ENCODE measurements around the gene SH3RF3. TPM values are rescaled to one million over a fixed set of nuclear protein-coding genes. Genes with fewer than 3 reads are reported as not detected.

The SH3RF3 gene
- total and polyA plus RNA-seq, 10 of the 15 experiments (the other 5 are each of a cell fraction or from before 2014, with no cell fraction given) = 0.08 to 8.8 (median 2.3) TPM

DNA sequence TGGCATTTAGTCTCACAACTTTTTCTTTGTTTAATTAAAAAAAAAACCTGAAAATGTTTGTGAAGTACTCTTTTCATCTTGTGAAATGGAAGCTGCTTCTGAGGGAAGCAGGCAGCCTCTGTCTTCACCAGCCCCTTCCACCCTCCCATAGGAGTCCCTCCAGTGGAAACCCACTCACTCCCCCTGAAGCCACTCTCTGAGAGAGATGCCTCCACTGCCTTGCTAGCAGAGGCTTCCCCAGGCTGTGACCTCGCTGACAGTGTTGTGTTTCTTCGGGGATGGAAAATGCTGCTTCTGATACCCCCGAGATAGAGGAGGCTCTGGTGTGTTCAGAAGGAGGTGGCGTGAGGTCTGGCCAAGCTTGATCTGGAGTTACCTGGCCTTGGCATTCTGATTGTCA, 59.9 kb downstream of the SH3RF3 start (continued):
- TF ChIP-seq, protein P1, sequence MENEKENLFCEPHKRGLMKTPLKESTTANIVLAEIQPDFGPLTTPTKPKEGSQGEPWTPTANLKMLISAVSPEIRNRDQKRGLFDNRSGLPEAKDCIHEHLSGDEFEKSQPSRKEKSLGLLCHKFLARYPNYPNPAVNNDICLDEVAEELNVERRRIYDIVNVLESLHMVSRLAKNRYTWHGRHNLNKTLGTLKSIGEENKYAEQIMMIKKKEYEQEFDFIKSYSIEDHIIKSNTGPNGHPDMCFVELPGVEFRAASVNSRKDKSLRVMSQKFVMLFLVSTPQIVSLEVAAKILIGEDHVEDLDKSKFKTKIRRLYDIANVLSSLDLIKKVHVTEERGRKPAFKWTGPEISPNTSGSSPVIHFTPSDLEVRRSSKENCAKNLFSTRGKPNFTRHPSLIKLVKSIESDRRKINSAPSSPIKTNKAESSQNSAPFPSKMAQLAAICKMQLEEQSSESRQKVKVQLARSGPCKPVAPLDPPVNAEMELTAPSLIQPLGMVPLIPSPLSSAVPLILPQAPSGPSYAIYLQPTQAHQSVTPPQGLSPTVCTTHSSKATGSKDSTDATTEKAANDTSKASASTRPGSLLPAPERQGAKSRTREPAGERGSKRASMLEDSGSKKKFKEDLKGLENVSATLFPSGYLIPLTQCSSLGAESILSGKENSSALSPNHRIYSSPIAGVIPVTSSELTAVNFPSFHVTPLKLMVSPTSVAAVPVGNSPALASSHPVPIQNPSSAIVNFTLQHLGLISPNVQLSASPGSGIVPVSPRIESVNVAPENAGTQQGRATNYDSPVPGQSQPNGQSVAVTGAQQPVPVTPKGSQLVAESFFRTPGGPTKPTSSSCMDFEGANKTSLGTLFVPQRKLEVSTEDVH (IDR thresholded peaks at IDR 0.05; ENCODE audit: low read depth, partially characterized antibody) = no peak
- TF ChIP-seq, protein P2, sequence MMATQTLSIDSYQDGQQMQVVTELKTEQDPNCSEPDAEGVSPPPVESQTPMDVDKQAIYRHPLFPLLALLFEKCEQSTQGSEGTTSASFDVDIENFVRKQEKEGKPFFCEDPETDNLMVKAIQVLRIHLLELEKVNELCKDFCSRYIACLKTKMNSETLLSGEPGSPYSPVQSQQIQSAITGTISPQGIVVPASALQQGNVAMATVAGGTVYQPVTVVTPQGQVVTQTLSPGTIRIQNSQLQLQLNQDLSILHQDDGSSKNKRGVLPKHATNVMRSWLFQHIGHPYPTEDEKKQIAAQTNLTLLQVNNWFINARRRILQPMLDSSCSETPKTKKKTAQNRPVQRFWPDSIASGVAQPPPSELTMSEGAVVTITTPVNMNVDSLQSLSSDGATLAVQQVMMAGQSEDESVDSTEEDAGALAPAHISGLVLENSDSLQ (IDR thresholded peaks at IDR 0.05) = no peak

DNA sequence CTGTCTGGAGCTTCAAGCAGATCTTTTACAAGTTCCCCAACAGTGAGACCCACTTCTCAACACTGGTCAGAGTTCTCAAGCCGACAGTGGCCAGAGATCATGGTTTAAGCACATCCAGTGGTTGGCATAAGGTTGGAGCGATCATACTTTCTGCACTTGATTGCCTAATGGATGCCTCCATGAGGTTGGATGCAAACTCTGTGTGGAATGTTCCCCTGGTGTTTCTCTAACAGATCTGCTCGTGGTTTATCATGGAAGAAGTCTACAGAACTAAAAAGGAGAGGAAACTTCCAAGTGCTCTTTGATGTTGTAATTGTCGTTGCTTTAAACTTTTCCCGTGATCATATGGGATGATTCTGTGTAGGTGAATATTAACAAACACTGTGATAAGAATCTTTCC, 60.7 kb downstream of the SH3RF3 start:
- no peak overlapping the region for H3K9ac ChIP-seq (ENCODE audit: control insufficient read depth, insufficient read depth, low read length)
- H3K9me3 ChIP-seq (replicated peaks; ENCODE audit: control insufficient read depth, insufficient read depth, low read length) = no peaks in the 10 kb centered on the region
- in situ Hi-C loops (cut with MboI) (loop anchor here (5.0 kb wide), 1 partner anchor 52 kb away; no protein-coding TSS in a partner anchor), intact Hi-C loops (cut with micrococcal nuclease; ENCODE audit: unreplicated experiment) (no loop called here)
- no peak for ATAC-seq
- ChIA-PET RAD21 (ENCODE audit: unreplicated experiment) (no interaction called here), POLR2A (no interaction called here), CTCF (no interaction called here), SMC1A (ENCODE audit: uncharacterized antibody, unreplicated experiment) (no interaction called here)
- no peaks in the 10 kb centered on the region for H4K20me1 ChIP-seq (ENCODE audit: control insufficient read depth, insufficient read depth)
- WGBS (ENCODE audit: insufficient coverage, insufficient replicate concordance, low lambda C conversion rate, missing lambda C conversion rate) = 48% methylated on average over 5 of the region's 5 CpGs
- H3K36me3 ChIP-seq (ENCODE audit: control insufficient read depth in 2 of 2, insufficient read depth in 2 of 2, low read length in 1 of 2) = no peaks in the 10 kb centered on the region
- BruUV-seq (replicated peaks) = TSS peak; percentile 25
- H3K27me3 ChIP-seq (replicated peaks in 1 of 2; ENCODE audit: control insufficient read depth in 2 of 2, insufficient read depth in 2 of 2, low read length in 1 of 2) = no peaks in the 10 kb centered on the region
- FAIRE-seq = no peak
- H3K4me2 ChIP-seq (ENCODE audit: control insufficient read depth, insufficient read depth) = no peak overlapping the region
- no peak for DNase-seq (ENCODE audit: low read depth, low spot score)
- peaks cover 9% of the 10 kb centered on the region for H3K4me1 ChIP-seq (ENCODE audit: control insufficient read depth, insufficient read depth, low read length)
- H2AFZ ChIP-seq (ENCODE audit: control insufficient read depth, low read depth, low read length) = no peak overlapping the region
- no peak overlapping the region for H3K27ac ChIP-seq (ENCODE audit: control insufficient read depth, insufficient read depth)
- H3K4me3 ChIP-seq = no peak overlapping the region
- no peaks in the 10 kb centered on the region for H3K79me2 ChIP-seq (ENCODE audit: control insufficient read depth, insufficient read depth, low read length)
- TF ChIP-seq, protein P3, sequence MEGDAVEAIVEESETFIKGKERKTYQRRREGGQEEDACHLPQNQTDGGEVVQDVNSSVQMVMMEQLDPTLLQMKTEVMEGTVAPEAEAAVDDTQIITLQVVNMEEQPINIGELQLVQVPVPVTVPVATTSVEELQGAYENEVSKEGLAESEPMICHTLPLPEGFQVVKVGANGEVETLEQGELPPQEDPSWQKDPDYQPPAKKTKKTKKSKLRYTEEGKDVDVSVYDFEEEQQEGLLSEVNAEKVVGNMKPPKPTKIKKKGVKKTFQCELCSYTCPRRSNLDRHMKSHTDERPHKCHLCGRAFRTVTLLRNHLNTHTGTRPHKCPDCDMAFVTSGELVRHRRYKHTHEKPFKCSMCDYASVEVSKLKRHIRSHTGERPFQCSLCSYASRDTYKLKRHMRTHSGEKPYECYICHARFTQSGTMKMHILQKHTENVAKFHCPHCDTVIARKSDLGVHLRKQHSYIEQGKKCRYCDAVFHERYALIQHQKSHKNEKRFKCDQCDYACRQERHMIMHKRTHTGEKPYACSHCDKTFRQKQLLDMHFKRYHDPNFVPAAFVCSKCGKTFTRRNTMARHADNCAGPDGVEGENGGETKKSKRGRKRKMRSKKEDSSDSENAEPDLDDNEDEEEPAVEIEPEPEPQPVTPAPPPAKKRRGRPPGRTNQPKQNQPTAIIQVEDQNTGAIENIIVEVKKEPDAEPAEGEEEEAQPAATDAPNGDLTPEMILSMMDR (IDR thresholded peaks at IDR 0.05 in 2 of 3, conservative IDR thresholded peaks at IDR 0.05 in 1 of 3; ENCODE audit: control insufficient read depth in 2 of 3, extremely low read depth in 1 of 3, insufficient read depth in 1 of 3, low read depth in 3 of 3, low read length in 3 of 3) = no peak
- TF ChIP-seq CREB1 (IDR thresholded peaks at IDR 0.05; ENCODE audit: low read depth) (no peak), FOXK2 (IDR thresholded peaks at IDR 0.05) (no peak), TARDBP (IDR thresholded peaks at IDR 0.05; ENCODE audit: borderline replicate concordance) (no peak), ASH2L (IDR thresholded peaks at IDR 0.05; ENCODE audit: borderline replicate concordance, low read depth) (no peak), MEF2A (IDR thresholded peaks at IDR 0.05; ENCODE audit: insufficient read depth, low read depth, low read length) (no peak), TCF12 (IDR thresholded peaks at IDR 0.05; ENCODE audit: low read depth, low read length) (no peak), JUNB (IDR thresholded peaks at IDR 0.05) (no peak), EP300 (IDR thresholded peaks at IDR 0.05; ENCODE audit: borderline replicate concordance in 1 of 2, control insufficient read depth in 1 of 2, low read depth in 2 of 2, low read length in 2 of 2) (no peak), SIN3A (IDR thresholded peaks at IDR 0.05; ENCODE audit: low read depth, low read length) (no peak), FOS (IDR thresholded peaks at IDR 0.05; ENCODE audit: borderline replicate concordance, extremely low read depth, insufficient read length) (no peak)
- TF ChIP-seq, protein P4, sequence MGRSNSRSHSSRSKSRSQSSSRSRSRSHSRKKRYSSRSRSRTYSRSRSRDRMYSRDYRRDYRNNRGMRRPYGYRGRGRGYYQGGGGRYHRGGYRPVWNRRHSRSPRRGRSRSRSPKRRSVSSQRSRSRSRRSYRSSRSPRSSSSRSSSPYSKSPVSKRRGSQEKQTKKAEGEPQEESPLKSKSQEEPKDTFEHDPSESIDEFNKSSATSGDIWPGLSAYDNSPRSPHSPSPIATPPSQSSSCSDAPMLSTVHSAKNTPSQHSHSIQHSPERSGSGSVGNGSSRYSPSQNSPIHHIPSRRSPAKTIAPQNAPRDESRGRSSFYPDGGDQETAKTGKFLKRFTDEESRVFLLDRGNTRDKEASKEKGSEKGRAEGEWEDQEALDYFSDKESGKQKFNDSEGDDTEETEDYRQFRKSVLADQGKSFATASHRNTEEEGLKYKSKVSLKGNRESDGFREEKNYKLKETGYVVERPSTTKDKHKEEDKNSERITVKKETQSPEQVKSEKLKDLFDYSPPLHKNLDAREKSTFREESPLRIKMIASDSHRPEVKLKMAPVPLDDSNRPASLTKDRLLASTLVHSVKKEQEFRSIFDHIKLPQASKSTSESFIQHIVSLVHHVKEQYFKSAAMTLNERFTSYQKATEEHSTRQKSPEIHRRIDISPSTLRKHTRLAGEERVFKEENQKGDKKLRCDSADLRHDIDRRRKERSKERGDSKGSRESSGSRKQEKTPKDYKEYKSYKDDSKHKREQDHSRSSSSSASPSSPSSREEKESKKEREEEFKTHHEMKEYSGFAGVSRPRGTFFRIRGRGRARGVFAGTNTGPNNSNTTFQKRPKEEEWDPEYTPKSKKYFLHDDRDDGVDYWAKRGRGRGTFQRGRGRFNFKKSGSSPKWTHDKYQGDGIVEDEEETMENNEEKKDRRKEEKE (IDR thresholded peaks at IDR 0.05) = no peak

Measured in GM12878 (cell line).